GM19238 (cell line): ENCODE data around the gene CCDC93.
A peak's percentile ranks its signal among the peaks of the same experiment; 100 is the strongest.
"Not testable (repeated sequence)": the region's sequence is repeated elsewhere in the genome, so short reads cannot be mapped to it uniquely, and the experiment has no call there.

ENCODE experiments used
- DNase-seq: peaks from one replicate; pipeline ENCODE4 v3.0.0; 2011; ENCODE audit warnings: low spot score; ENCODE audit not compliant: insufficient read length

CCDC93 gene

DNA sequence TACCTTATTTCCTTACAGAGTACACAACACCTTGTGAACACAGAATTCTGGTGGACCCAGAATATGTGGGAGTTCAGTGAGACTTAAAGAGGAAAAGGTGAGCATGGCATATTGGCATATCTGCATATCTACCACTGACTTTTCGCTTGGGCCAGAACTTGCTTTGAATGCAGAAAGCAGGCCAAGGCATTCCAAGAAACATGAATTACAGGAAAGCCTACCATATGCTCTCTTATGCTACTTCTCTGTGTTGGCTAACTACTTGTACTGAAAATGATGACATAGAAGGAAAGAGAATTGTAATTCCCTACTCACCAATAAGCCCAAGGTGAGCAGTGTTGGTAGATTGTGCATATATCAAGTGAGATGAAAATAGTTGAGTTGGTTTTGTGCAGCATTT, 31.4 kb upstream of the CCDC93 start:
- no peak for DNase-seq

DNA sequence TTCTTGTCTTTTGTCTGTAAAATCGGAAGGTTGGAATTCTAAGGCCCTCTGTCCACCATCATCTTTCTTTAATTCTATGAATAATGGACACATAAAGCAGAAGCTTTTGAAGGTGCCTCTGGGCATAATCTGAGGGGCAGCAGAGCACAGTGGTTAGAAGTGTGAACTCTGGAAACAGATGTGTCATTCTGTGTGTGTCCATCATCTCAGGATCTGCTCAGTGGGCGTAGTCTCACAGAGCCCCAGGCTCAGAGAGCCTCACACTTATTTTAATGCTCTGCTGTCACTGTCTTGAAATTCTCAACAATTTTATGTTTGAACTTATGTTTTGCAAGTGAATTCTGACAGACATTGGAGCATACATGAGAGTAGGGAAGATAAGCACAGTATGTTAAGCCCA, 31.0 kb upstream of the CCDC93 start:
- no peak for DNase-seq

DNA sequence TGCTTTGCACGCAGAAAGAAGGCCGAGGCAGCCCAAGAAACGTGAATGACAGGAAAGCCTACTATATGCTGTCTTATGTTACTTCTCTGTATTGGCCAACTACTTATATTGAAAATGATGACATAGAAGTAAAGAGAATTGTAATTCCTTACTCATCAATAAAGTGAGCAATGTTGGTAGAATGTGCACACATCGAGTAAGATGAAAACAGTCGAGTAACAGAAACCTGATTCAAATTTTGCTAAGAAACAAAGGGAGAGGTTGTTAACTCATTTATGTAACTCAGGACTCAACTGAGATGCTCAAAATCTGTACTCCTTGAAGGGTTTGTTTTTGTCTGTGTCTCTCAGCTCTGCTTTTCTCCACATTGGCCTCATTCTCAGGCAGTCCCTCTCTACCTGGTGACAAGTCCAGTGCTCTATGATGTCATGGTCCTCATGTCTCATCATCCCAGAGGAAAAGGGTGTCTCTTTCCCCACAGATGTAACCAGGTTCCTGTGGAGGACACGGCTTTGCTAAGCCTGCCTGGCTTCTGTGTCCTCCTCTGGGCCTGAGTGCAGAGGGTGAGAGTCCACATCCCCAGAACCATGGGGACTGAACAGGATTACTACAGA, 30.3 kb upstream of the CCDC93 start:
- DNase-seq = no peak

DNA sequence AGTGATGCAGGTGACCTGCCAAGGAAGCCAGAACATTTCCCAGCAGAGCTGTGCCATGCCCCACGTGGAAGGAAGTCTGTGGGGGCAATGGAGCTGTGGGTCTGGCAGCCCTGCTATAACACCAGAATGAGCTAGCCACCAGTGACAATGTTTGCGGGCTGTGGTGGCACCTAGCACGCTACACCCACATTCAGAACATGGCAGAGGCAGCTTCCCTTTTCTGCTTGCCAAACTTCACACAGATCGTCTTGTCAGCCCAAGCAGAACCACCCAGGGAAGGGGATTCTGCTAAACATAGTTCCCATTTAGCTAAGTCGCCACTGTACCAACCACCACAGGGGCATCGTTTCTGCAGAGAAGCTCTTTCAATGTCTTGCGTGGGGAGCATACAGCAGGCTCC, 27.0 kb upstream of the CCDC93 start:
- no peak for DNase-seq

DNA sequence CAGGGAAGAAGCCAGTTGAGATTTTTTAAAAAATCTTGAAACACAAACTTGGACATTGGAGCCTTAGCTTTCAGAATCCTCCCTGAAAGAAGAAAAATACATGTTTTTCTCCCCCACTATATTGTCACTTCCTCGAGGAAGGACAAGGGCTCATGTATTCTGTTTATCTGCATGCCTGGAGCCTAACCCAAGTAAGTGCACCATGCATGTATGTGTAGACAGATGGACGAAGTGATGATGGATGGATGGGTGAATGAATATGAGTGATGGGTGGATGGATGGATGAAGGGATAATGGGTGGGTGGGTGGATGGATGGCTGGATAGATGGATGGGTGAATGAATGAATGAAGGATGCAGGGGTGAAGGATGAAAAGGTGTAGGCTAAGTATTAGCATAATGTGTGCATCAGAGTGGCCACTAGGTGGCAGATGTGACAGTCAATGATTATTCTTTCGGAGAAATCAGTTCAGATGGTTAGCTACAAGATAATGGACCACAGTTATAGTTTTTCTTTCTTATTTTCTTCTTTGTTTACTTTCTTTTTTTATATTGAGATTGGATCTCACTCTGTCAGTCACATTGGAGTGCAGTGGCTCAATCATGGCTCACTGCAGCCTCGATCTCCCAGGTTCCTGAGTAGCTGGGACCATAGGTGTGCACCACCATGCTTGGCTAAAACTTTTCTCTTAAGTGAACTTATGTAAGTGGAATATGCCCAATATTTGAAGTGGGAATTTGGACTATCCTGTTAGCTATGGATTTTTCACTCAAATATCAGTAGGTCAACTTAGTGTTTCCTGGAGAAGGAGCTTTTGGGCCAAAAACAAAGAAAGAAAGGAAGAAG, 18.5 kb upstream of the CCDC93 start:
- DNase-seq = no peak

DNA sequence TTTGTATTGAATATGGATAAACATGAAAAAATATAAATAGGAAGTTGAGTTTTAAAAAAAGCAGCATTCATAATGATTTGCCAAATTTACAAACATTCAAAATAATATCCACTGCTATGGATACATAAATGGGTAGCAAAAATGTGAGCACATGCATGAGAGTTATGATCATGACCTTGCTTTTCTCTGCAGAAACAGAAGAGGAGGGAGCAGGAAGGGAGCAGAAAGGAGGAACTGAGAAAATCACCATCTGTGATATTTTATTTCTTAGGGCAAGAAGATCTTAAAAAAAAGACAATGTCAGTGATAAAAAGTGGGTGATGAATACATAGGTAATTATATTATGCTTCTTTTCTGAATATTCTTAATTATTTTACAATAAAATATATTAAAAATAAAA, 17.7 kb upstream of the CCDC93 start:
- no peak for DNase-seq

DNA sequence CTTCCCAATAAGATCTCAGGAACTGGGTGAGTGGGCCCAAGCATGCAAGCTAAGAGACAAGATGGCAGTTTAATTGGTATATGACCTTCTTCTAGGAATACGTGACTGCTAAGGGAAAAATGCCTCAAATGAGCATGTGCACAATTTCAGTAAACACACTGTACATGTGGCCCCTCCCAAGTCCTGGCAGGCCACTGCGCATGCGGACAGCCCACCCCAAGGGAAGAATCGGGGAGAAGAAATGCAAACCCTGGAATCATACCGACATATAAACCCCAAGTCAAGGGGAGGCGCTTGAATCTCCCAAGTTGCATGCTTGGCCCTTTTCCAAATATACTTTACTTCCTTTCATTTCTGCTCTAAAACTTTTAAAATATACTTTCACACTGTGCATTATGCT, 15.2 kb upstream of the CCDC93 start:
- DNase-seq = no peak

DNA sequence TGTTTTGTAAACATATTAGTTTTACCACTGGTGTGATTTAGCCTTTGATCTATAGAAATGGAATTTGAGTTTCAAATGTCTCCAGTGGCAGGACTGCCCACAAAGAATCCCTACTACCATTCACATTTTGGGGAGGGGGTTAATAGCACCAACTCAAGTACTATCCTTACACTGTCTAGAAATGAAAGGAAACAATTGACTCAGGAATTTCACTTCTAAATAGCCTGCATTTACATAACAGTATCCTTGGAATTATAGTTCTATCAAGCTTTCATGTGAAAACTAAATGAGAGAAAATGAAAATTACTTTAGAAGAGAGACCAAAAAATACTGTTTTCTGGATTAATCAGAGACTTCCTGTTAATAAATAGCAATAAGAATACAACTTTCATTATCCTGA, 7.5 kb upstream of the CCDC93 start:
- no peak for DNase-seq

DNA sequence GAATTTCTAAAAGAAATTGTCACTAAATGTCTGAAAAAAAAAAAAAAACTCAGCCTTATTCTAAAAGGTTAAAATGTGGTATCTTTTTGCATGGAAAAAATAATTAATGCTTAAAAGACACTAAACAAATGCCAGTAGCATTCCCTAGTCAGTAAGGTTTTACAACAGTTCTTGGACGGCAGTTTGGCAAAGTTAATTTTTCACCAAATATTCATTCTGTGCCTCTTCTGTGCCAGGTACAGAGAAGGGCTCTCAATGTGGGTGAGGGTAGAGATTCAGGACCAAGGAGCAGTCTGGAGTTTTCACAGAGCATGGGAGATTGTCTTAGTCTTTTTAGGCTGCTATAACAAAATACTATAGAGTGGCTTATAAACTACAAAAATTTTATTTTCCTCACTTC, 6.0 kb upstream of the CCDC93 start:
- DNase-seq = no peak

DNA sequence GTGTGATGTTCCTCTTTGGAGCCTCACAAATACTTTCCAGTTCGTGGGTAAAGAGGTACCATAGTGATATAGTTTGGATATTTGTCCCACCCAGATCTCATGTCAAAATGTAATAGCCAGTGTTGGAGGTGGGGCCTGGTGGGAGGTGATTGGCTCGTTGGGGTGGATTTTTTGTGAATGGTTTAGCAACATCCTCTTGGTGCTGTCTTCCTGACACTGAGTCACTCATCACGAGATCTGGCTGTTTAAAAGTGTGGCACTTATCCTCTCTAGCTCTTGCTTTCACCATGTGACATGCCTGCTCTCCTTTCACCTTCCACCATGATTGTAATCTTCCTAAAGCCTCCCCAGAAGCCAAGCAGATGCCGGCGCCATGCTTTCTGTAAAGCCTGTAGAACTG, 3.0 kb upstream of the CCDC93 start:
- no peak for DNase-seq

DNA sequence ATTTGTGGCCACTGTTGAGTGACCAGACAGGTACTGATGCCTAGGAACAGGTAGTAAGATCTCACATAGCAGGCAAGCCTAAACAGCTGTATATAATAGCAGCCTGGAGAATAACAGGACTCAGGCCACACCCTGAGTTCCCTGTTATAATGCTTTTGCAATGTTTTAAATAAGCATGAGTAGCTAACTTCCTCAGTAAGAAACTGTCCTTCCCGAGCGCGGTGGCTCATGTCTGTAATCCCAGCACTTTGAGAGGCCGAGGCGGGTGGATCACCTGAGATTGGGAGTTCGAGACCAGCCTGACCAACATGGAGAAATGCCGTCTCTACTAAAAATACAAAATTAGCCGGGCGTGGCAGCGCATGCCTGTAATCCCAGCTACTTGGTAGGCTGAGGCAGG, 1.9 kb upstream of the CCDC93 start:
- DNase-seq = not testable (repeated sequence)

DNA sequence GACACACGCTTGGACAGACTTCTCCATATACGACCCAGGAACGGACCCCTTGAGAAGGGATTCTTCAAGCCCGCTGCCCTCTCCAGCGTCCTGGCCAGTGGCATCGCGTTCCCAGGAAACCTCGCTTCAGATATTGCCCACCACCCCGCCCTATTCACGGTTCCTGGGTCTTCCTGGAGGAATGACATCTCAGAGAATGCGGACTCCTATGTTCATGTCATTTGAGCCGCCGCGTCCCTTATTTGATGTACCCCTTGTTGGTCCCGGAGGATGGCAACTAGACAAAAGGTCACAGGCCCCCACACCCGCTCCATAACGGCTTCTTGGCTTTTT, 588 bp upstream of the CCDC93 start:
- DNase-seq = no peak

DNA sequence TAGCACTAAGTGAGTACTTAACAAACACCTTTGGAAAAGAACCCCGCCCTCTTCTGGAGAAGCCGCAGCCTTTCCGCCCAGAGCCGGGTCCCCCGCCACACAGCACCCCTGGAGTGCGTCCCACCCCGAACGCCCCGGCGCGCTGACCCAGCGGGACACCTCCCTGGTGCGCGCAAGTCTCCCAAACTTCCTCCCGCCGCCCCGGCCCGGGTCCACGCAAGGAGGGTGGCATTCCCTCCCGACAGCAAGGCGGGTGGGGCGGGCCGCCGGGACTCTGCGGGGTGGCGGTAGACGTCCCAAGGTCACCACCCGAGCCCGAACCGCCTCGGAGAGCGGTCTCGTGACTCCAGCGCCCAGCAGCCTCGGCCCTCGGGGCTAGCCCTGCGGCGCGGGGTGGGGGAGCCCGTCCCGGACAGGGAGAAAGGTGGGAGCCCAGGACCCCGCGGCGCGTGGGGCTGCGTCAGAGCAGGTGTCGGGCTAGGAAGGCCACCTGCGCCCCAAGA, 598 bp downstream of the CCDC93 start:
- peak; percentile 55 for DNase-seq

DNA sequence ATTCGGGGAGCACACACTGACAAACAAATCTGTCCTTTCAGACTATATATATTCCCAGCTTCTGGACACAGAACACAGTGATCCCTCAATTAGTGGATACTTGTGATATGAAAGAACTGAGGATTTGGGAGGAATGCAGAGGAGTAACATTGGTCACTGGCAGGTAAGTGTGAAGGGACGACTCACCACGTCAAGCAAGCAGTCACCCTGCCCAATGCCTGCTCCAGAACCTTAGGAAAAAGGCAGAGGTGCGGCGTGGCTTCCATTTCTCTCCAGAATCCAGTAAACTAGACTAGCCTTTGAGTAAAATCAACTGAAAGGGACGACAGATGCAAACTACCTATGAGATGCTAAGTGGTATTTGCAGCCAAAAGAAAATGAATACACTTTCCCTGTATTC, 1.1 kb downstream of the CCDC93 start:
- no peak for DNase-seq

DNA sequence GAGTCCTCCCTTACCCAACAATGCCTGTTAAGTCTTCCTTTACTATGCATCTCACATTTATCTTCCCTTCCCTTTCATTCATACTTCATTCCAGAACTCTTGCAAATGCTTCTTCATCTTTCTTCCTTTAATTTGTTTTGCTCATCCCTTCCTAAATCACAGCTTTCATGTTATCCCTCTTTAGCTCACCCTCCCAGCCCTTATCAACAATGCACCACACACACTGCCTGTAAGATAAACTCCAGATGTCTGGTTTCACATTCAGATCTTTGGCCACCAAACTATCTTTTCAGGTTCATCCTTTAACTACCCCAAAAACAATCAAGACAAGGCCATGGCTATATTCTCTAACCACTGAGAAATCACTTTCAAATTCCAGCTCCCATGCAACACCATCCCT, 3.4 kb downstream of the CCDC93 start:
- no peak for DNase-seq

DNA sequence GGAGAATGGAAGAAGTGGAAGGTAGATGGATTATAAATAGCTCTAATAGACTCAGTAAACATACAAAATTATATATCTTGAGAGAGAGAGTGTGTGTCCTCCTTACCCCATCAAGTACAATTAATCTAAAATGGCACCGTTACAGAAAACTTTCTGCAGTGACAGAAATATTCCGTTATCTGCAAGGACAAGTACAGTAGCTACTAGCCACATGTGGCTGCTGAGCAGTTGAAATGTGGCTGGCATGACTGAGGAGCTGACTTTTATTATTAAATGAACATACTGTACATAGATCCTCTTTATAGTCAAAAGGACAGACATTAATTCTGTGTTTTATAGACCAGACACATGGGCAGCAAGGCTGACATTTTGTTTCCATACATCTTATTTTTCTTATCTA, 7.0 kb downstream of the CCDC93 start:
- no peak for DNase-seq

DNA sequence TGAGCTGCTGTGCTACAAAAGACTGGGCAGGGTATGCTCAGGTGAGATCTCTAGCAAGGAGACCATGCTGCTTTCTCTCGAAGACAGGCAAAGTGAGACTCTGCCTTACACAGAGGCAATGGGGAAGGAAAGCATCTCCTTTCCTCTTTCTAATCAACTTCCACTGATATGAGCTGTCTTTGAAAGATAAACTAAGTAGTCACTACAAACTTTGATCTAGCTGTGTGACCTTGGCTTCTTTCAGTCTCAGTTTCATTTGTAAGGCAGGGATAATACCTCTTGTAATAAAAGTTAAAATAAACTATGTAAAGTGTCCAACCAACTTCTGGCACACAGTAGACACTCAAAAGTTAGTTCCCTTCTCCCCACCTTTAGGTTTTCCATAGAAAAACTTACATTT, 7.5 kb downstream of the CCDC93 start:
- DNase-seq = no peak

DNA sequence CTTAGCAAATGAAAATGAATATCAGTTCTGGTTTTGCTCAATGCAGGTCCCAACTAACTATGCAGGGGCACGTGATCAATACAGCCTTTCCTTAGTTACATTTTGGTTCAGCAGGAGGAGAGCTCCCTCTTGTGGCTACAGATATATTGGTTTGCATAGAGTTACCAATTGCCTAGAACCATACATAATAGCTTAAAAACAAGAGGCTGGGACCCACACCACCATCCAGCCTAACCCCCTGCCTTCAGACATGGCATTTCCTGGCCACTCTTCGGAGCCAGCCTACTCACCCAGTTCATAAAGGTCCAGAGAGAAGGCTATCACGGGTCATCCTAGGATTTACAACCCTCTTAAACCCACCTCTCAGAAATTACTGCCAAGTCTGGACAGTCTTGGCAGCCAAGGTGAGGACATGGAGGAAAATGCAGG, 10.5 kb downstream of the CCDC93 start:
- peak; percentile 30 for DNase-seq

DNA sequence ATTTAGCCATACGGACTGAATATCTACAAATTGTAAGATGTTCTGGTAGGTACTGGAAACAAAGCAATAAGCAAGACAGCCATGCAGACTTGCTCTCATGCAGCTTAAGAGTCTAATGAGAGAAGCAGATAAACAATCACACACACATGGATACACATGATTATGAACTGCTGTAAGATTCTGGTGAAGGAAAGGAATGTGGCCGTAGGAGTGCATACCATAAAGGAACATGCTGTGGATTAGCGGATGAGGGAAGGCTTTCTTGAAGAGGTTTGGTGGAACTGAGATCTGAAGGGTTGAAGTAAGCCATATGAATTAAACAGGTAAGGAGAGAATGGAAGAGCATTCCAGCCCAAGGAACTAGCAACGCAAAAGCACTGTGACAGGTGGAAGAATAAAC, 13.8 kb downstream of the CCDC93 start:
- DNase-seq = no peak

DNA sequence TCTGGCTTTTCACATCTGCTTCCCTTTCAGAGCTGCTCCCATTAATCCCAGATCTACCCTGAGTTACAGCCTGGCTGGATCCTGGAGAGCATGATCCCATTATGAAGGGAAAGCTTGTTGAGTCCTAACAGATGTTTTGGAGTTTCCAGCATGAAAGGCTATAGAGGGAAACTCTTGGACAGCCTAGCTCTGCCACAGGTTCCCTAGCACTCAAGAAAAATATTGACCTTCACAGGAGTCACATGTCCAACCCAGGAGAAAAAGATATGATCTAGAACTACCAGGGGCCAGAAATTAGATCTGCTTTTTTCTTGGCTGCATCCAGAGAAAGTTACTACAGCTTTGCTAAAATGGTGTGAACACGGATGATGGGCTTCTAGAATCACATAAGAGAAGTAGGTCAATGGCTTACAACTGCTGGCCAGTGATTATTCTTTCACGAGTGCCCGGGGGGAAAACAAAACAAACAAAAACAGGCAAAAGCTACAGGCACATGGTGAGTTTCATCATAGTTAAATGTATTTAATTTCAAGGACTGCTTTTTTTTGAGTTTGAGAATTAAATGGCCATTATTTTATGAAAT, 15.9 kb downstream of the CCDC93 start:
- DNase-seq = no peak

DNA sequence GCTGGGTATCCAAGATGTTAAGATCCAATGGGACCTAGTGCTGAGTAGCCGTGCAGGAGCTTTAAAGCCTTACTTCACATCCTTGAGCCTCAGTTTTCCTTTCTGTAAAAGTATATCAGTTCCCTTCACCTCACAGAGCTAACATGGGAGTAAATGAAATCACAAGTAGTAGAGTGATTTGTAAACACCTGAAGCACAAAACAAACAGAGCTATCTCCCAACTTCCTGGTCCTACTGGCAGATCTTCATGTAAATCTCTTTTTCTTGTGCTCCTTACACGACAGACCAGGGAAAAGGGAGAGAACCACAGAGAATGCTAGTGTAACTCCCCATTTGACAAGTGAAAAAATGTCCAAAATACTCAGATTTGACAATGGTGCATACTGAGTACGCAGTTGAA, 17.3 kb downstream of the CCDC93 start:
- DNase-seq = no peak

DNA sequence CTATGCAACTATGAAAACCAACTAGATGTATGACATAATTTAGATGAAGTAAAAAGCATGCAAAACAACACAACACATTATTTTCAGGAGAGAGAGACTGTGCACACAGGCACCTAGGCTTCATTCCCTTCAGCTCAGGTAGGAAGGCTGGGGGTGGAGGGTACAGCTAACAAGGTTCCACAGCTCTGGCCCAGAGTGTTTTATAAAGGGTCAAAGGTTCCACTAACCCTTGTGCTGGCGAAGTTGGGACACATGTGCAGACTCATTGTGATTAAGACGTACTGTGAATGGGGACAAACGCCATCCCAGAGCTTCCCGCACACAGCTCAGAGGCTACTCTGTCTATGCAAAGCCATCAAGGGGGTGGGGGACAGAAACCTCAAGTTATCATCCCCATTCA, 19.1 kb downstream of the CCDC93 start:
- no peak for DNase-seq
